Measurements from ENCODE around the gene EMID1.
"Not testable (repeated sequence)": the region's sequence is repeated elsewhere in the genome, so short reads cannot be mapped to it uniquely, and the experiment has no call there.

Gene EMID1

DNA sequence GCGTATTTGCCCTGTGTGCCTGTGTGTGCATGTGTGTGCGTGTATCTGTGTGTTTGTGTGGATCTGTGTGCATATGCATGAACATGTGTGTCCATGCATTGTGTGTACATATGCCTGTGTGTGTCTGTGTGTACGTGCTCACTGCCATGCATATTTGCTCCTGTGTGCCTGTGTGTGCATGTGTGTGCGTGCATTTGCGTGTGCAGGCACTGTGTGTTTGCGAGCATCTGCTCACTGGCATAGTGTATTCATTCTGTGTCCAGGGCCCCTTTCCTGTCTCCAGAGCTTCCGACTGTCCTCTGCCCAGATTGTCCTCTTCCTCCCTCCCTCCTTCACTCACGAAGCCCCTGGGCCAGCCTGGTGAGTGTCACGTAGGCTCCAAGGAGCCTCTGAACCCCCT lies 5.8 kb downstream of the EMID1 start:
- no peak for DNase-seq

DNA sequence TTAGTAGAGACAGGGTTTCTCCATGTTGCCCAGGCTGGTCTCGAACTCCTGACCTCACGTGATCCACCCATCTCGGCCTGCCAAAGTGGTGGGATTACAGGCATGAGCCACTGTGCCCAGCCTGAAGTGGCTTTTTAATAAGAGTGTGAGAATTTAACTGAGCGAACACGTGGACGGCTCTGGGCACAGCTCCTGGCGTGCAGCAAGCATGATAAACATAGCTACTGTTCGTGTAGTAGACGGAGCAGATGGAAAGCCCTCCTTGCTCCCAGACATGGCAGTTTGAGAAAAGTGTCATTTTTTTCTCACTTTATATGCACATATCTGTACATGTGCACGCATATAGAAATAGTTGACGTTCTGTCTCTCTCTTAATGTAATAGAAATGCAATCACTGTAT lies 7.0 kb downstream of the EMID1 start:
- DNase-seq, result no peak

DNA sequence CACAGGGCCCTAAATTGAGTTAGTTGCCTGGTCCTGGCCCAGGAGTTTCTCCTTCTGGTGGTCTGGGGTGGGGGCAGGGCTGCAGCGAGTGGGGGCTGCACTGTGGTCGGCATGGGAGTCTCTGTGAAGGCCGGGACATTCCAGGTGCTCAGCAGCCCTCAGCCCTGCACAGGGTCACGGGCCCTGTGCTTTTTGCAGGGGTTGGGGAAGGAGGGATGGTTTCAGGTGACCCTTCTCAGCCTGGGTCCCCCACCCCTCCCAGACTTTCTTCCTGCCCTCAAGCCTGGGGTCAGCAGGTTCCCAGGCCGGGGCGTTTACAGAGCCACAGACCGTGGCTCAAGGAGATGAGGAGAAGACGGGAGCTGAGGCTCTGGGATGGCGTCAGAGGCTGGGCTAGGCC lies 7.8 kb downstream of the EMID1 start:
- no peak for DNase-seq

DNA sequence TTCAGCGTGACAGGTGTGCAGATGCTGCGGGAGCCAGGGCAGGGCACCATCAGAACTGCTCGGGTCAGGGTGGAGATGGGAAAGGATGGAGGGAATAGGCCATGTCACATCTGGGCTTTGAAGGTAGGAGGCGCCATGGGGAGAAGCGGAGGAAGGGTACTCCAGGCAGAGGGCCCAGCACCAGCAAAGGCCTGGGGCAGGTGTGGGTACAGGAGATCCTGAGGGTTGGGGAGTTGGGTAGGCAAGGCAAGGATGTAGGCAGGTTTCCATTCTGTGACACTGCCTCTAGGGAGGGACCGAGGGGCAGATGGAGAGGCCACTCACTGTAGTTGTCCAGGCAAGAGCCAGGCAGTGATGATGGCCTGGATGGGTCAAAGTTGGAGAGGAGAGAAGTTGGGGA lies 8.5 kb downstream of the EMID1 start:
- DNase-seq, result no peak

DNA sequence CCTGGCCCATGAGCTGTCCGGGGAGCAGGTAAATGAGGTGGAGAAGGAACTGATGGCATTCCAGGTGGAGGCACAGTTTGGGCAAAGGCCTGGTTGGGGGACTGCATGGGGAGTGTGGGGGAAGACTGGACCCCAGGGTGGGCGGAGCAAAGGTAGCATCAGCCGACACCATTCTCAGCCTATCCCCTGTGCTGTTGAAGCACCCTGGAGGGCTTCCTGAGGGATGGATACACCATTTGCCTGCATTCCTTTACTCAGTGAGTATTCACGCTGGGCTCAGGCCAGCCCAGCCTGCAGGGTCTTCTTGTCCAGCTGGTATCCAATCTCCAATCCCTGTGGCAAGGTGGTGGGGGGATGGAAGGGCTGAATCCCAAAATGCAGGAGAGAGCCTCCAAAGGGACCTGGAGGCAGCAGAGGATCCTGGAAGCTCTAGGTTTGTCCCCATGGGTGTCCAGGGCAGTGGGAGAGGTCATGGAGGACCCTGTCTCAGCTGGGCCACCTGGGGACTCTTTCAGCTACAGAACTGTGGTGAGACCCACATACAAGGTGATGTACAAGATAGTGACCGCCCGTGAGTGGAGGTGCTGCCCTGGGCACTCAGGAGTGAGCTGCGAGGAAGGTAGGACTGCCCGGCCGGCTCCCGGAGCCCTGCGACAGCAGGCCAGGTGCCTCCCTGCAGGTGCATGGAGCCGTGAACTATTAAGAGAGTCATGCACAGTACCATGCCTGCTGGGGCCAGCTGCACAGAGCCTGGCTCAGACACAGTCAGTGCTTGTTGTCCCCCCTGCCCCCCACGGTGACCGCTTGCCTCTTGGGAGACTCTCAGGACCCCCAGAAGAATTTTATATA lies 9.5 kb downstream of the EMID1 start:
- DNase-seq, result no peak

DNA sequence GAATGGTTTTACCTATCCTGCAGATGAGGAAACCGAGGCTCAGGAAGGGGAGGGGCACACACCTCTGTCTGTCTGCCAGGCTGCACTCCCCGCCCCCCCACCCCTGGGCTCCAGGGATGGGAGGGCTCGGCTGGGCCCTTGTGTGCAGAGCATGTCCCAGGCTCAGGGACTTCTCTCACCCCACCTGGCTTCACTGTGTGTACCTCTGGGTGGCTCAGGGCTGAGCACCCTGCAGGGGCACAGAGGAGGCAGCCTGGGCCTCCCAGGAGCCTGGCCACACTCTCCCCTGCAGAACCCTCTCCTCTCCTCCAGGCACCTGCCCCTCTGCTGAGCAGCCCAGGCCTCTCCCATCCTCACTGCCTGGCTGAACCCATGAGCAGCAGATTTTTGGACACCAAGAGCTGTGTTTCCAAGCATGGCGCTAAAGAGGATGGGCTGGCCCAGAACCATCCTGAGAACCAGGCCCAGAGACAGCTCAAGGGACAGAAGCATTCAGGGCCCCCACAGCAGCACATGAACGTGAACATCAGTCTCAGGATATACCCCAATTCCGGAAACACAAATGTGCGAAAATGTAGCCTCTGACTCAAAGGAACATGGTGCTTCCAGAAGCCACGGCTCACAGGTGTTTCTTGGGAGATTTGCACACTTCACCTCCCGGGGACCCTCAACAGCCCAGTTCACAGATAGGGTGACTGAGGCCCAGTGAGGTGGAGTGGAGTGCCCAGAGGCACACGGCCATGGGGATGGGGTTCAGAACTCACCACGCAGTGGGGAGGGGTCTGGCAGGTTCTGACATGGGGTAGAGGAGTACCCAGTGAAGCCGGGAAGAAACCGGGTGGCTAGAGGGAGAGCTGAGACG lies 10.5 kb downstream of the EMID1 start:
- DNase-seq, result no peak

DNA sequence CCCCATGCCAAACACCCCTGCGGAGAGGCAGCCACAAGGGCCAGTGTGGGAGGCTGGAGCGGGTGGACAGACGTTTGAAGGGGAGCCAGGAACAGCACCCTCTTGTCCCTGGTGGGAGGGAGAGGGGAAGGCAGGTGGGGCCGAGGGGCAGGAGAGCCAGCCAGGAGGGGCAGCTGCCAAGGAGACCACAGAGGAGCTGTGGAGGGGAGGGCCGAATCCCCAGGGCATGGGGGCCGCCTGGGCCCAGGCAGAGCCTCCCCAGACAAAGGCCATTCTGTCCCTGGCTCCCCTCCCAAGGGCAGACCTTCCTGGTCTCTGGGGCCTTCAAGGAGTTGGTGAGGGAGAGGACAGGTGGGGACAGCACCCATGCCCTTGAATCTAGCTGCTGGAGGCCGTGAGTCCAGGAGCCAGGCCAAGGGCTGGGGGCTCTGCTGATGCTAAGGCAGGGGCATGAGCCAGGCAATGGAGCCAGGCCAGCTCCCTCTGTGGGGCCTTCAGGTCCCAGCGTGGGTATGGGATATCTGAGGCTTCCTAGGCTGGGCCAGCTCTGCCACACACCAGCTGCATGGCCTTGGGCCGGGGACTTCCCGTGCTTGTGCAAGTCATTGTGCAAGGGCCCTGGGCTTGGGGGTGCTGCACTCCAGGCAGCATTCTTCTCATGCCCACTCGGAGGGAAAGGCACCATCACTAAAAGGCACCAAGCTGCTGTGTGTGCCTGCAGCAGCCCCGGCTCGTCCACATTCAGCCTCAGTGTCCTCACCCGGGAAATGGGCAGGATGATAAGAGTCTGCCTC lies 11.4 kb downstream of the EMID1 start:
- DNase-seq, result no peak

DNA sequence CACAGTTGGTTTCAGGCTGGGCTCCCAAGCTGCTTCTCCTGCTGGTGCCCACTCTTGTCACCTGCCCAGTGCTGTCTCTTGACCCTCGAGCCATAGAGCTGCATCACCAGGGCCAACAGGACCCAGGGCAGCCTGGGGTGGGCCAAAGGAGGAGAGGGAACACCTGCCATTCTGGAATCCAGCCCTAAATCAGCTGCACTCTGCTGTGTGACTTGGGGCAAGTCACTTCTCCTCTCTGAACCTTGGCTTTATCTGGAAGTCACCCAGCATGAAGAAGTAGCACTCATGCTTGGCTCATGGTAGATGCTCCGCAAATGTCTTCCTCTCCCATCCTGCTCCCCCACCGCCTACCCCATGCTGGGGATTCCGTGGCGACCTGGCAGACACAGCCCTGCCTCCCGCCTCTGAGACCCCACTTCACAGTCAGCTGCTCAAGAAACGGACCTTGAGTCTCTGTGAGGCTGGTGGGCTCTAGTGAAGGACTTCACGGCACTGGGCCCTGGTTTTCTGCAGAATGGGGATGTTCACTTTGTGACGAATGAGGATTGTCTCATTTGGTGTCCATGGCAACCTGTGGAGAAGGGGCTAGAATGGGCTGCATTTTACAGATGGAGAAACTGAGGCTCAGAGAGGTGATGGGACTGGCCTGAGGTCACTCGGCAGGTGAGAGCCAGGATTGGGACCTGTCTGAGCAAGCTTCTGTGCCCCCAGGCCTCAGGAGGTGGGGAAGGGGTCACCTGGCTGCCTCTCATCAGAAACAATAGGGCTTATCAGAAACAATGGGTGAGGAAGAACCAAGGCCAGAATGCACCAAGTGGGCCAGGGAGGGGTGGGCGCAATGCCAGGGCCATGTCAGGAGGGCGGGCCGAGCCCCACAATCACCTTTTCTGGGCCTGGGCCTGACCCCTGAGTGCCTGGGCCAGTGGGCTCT lies 12.4 kb downstream of the EMID1 start:
- DNase-seq, result no peak

DNA sequence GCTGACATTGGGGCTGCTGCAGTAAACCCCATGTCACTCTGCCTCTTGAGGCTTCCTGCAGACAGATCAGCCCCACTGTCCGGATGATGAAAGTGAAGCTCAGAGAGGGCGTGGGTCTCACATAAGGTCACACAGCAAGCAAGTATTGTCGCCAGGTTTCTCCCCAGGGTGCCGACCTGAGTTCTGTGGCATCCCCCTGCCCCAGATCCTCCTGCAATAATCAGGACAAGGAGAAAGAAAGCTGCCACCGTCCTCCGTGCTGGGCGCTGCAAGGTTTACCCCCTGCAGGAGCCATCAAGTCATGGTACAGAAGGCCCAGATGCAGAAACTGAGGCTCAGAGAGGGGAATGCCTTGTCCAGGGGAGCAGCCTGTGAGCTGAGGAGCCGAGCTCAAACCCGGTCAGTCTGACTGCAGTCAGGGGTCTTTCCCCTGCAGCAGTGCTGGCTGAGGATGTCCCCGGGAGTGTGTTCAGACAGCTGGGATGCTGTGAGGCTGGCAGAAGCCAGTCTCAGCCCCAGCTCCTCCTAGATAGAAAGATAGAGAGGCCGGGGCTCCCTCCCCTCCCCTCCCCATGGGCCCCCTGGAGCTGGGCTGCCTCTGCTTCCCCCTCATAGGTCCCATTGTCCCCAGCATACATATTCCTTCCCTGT lies 13.2 kb downstream of the EMID1 start:
- DNase-seq, result no peak

DNA sequence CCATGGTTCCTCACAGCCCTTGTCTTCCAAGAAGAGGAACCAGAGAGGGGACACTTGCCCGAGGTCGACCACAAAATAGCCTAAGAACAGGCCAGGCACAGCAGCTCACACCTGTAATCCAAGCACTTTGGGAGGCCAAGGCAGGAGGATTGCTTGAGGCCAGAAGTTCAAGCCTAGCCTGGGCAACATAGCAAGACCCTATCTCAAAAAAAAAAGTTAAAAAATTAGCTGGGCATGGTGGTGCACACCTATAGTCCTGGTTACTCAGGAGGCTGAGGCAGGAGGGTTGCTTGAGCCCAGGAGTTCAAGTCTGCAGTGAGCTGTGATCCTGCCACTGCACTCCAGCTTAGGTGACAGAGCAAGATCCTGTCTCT lies 13.7 kb downstream of the EMID1 start:
- not testable (repeated sequence) for DNase-seq

DNA sequence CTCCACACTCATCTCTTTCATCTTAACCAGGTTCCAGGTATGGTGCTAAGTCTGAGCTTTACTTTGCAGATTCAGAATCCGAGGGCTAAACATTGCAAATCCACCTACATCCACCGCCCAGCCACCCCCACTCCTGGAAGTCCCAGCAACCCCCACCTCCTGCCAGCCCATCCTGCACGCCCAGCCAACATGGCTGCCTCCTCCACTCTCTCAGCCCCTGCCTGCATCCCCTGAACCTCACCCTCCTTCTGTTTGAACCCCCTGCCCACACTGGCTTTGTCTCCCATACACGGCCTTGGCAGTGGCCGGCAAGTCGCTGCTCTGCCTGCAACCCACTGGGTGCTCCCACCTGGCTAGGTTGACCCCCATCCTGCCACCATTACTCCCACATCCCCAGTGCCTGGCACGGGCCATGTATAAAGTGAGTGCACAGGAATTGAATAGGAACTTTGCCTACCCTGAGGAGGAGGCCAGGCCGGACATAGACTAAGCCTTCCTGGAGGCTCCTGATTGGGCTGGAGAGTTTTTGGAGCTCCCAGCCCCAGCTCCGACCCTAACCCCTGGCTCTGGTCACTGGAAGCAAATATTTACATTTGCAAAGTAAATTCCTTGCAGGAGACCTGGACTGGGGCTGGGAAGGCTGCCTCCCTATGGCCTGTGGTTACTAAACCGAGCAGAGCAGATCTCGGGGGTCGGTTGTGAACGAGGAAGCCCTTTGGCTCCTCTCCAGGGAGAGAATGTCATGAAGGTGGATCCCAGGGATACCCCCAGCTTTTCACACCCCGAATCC lies 14.4 kb downstream of the EMID1 start:
- DNase-seq, result no peak

DNA sequence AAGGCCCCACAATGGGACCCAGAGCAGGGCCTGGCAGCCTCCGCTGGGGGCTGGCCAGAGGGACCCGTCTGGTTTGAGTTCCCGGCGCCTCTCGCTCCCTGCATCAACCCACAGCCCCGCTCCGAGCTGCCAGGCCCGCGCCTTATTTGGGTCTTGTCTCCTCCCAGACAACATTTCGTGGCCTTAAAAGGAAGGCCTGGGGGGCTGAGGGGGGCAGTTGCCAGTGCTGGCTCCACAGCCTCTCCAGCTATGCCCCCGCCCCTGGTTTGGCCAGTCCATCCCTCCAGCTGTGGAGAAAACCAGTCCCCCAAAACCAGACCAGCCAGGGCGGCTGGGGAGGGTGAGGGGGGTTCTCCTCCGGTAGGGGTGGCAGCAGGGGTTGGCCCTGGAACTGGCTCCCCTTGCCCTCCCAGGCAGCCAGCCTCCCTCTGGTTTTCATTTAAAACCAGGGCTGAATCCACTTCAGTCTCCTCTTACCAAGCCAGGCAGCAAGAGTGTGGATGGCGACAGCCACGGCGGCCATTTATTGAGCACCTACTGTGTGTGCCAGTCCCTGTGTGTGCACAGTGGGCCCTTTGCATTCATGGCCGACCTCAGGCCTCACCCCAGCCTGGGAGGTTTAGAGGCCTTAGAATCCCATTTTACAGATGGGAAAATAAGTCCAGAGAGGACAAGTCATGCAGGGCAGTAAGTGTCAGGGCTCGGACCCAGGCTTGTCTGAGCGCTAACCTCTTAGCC lies 18.6 kb downstream of the EMID1 start:
- no peak for DNase-seq

DNA sequence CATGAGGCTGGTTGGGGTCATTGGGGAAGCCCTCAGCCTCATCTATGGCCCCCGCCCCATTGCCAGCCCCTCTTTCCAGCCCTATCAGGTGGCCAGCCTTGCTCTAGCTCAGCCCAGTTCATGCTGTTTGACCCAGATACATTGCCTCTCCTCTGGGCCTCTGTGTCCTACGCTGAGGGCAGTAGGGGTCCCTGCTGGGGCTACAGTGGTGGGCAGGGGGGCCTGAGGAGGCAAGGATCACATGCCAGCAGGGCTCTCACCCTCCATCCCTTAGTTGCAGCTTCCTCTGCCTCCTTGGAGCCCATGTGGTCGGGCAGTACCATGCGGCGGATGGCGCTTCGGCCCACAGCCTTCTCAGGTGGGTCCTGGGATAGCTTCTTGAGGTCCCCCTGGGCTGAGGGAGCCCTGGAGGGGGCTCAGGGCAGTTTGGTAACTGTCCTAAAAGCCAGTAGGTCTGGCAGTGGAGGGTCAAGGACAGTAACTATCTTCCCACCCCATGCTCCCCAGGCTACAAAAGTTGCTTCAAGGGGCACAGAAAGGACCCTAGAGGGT lies 19.2 kb downstream of the EMID1 start:
- no peak for DNase-seq

DNA sequence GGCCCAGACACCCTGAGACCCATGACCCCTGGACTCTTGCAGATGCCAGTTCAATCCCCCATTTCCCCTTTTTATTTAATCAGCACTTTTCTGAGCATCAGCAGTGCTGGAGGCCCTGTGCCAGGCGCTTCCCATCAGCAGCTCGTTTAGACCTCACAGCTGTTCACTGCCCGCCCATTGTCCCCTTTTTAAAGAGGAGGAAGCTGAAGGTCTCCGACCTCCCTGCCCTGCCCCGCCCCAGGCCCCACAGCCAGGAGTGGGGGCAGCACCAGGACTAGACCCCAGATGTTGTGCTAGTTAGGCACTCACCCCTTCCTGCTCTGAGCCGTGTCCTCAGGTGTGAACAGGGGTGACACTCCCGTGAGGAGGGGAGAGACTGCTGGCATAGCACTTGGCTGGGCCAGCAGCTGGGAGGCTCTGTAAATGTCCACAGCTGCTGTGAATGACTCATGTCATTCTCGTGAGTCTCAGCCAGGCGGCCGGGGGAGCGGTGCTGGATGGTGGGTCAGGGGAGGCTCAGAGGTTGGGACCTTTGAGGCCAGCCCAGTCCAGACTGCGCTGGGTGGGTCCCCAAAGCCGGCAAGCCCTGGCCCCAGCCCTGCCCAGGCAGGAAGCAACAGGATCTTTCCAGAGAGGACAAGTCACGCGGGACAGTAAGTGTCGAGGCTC lies 19.9 kb downstream of the EMID1 start:
- no peak for DNase-seq

DNA sequence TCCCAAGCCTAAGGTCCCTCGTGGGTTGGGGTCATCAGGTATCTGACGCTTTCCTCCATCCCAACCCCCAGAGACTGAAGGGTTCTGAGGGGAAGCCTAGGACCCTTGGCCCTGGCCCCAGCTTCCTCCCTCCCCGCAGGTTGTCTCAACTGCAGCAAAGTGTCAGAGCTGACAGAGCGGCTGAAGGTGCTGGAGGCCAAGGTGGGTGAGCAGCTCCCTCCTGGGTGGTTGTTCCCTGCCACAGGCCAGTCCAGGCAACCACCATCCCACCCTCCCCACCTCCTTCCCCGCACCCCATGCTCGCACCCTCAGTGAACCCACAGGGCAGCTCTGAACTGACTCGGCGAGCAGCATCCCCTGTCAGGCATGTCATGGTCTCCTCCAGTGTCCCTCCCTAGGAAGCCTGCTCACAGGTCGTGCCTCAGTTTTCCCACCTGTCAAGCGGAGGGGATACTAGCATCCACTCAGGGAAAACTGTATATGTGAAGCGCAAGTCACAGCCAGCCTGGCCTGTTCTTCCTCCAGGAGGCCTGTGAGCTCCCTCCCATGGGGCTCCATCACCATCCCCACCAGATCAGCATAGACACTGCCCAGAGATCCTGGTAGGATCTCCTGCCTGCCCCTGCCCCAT lies 20.8 kb downstream of the EMID1 start:
- no peak for DNase-seq

DNA sequence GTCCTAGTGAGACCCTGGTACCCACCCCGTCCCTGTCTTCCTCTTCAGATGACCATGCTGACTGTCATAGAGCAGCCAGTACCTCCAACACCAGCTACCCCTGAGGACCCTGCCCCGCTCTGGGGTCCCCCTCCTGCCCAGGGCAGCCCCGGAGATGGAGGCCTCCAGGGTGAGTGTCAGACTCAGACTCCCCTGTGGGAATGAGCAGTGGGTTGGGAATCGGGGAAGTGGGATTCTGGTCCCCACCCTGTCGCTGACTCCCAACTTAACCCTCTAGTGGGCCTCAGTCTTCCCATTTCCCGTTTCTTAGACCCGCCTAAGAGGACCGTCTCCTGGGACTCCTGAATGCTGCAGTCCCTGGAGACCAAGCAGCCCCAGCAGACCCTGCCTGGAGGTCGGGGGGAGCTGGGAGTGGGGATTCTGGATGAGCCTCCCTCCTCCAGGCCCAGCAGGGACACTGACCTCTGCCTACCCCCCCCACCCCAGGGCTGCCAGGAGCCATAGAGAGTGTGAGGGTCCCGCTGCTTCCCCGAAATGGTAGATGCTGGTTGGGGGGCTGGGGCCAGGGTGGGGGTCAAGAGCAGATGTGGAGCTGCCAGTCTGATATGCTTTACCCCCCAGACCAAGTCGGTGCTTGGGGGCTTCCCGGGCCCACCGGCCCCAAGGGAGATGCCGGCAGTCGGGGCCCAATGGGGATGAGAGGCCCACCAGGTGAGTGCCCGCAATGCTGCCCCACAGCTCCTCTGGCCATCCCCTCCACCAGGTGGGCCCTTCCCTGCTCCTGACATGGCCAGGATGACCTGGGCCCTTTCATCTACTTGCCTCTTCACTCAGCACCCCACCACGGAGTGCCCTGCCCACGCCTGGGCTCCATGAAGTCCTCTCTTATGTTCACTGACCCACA lies 25.5 kb downstream of the EMID1 start:
- no peak for DNase-seq

All from activated CD4-positive, alpha-beta T cell treated with anti-CD3 and anti-CD28 coated beads, Interleukin-2, amount 50 U/mL, for 1 hour (primary cell).